ENCODE results near the gene TGM1.

- TF ChIP-seq CTCF (conservative IDR thresholded peaks at IDR 0.05; ENCODE audit: low read depth, low read length) (no peak), EZH2 (IDR thresholded peaks at IDR 0.05; ENCODE audit: low read length, unreplicated experiment) (no peak), EZH2phosphoT487 (IDR thresholded peaks at IDR 0.05; ENCODE audit: borderline replicate concordance, low read length) (no peak)
Measured at GRCh38 chr14:24219521-24219920, 43.5 kb downstream of the TGM1 start.
